Measurements from ENCODE around the gene PJVK. TPM values are rescaled to one million over a fixed set of nuclear protein-coding genes. Genes with fewer than 3 reads are reported as not detected.
"Not testable (repeated sequence)": the region's sequence is repeated elsewhere in the genome, so short reads cannot be mapped to it uniquely, and the experiment has no call there.

Gene PJVK
- total RNA-seq, 1 donor from 2014 or later, result 3.4 TPM

- DNase-seq (ENCODE audit: extremely low read depth, low read depth, low spot score), result no peak
Measured at GRCh38 chr2:178428396-178428806, 22.8 kb upstream of the PJVK start.

- no peak for DNase-seq (ENCODE audit: extremely low read depth, low read depth, low spot score)
Measured at GRCh38 chr2:178429336-178429735, 21.8 kb upstream of the PJVK start.

DNA sequence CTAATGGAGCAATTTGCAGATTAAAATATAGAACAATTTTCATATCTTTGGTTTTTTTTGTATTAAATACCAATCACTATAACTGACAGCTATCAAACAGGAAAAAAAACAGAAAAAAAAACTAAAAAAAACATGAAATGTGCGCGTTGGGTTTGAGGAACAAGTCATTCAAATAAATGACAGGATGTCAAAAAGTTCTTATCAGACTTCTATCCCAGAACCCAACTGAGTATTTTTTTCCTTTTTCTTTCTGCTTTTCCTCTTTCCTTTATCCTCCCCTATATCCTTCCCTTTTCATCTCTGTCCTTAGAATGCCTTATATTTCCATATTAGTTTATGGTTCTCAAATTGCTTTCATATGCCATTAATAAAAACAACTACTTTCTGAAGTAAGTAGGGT is 14.5 kb upstream of the PJVK start:
- no peak for DNase-seq (ENCODE audit: extremely low read depth, low read depth, low spot score)

DNA sequence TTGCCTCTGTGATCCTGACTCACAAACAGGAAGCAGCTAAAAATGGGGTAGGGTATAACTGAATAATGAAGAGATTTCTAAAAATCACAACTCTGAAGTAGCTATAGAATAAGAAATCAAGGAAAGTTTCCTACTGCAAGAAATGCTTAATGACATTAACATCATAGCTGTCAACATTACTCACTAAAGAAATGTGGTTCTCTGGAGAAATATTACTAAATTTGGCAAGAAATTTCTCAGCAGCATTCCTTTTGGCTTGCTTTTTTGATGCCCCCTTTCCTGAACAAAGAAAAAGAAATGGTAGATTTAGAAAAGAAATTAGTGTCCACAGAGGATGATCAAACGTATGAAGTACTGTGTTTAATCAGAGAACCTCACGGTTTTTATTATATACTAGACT is 9.8 kb upstream of the PJVK start:
- DNase-seq (ENCODE audit: extremely low read depth, low read depth, low spot score), result no peak

- DNase-seq (ENCODE audit: extremely low read depth, low read depth, low spot score), result no peak
Measured at GRCh38 chr2:178448968-178449661, 2.1 kb upstream of the PJVK start.

- no peak for DNase-seq (ENCODE audit: extremely low read depth, low read depth, low spot score)
Measured at GRCh38 chr2:178449700-178450523, 1.3 kb upstream of the PJVK start.

GRCh38 chr2:178450524-178450773 is 729 bp upstream of the PJVK start:
- DNase-seq (ENCODE audit: extremely low read depth, low read depth, low spot score), result no peak

DNA sequence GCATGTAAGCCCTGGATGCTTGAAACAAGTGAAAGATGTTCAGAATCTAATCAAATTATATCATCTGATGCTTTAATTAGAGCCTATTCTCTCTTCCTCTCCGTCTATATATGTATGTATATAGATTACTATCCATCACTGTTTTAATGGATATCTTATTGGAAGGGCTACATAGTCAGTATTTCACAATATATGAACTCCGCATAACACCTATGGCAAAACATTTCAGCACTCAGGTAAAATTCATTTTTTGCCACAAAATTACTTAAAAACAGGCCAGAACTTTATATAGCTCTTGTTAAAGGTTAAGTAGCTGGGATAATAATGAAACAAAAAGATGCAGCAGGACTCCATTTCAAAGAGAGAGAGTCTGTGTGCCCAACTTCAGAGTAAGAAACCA is 1.2 kb downstream of the PJVK start:
- DNase-seq (ENCODE audit: extremely low read depth, low read depth, low spot score), result no peak

- no peak for DNase-seq (ENCODE audit: extremely low read depth, low read depth, low spot score)
Measured at GRCh38 chr2:178452870-178453269, 1.7 kb downstream of the PJVK start.

GRCh38 chr2:178455947-178456346 is 4.8 kb downstream of the PJVK start:
- no peak for DNase-seq (ENCODE audit: extremely low read depth, low read depth, low spot score)

DNA sequence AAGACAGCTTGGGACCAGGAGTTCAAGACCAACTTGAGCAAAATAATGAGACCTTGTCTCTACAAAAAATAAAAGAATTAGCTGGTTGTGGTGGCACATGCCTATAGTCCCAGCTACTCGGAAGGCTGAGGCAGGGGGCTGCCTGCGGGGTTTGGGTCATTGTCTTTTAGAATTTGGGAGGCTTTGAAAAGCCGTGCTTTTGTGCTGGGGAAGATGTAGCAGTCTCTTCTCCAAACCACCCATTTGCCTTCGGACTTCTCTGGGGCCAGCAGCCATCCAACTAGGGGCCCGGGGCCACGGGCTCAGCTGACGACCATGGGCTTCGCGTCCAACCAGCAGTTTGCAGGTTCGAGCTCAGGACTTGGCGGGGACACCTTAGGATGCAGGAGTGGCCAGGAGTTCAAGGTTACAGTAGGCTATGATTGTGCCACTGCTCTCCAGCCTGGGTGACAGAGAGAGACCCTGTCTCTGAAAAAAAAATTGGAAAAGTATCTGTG is 6.3 kb downstream of the PJVK start:
- DNase-seq (ENCODE audit: extremely low read depth, low read depth, low spot score), result no peak

DNA sequence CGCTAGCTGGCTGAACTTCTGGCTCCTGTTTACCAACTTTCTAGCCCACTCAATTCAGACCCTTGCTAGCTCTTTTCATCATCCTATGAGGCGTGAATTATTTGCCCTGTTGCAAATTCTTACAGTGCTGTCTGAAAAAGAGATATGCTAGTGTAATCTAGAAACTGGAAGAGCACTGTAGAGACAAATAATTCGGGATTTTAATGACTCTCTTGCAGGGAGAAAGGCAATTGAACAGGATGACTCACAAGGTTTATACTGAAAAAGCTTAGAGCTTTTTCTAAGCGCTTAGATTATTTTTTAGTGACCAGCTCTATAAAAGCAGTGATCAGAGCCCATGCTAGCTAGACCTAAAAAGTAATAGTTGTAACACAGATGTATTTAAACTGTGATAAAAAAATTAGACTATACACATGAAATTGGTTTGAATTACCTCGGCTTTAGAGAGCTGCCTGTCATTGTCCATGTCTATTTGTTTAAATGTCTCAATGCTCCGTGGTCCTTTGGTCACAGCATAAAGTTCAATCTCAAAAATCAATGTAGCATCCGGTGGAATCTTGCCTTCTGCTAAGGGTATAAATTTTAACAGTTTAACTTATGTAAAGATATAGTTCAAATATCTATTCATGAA is 18.2 kb downstream of the PJVK start:
- DNase-seq (ENCODE audit: extremely low read depth, low read depth, low spot score), result no peak

- not testable (repeated sequence) for DNase-seq (ENCODE audit: extremely low read depth, low read depth, low spot score)
Measured at GRCh38 chr2:178471313-178471712, 20.1 kb downstream of the PJVK start.

- DNase-seq (ENCODE audit: extremely low read depth, low read depth, low spot score), result no peak
Measured at GRCh38 chr2:178473373-178473772, 22.2 kb downstream of the PJVK start.

- DNase-seq (ENCODE audit: extremely low read depth, low read depth, low spot score), result no peak
Measured at GRCh38 chr2:178473931-178474330, 22.8 kb downstream of the PJVK start.

GRCh38 chr2:178474560-178474959 is 23.4 kb downstream of the PJVK start:
- no peak for DNase-seq (ENCODE audit: extremely low read depth, low read depth, low spot score)

GRCh38 chr2:178476477-178476876 is 25.3 kb downstream of the PJVK start:
- no peak for DNase-seq (ENCODE audit: extremely low read depth, low read depth, low spot score)

DNA sequence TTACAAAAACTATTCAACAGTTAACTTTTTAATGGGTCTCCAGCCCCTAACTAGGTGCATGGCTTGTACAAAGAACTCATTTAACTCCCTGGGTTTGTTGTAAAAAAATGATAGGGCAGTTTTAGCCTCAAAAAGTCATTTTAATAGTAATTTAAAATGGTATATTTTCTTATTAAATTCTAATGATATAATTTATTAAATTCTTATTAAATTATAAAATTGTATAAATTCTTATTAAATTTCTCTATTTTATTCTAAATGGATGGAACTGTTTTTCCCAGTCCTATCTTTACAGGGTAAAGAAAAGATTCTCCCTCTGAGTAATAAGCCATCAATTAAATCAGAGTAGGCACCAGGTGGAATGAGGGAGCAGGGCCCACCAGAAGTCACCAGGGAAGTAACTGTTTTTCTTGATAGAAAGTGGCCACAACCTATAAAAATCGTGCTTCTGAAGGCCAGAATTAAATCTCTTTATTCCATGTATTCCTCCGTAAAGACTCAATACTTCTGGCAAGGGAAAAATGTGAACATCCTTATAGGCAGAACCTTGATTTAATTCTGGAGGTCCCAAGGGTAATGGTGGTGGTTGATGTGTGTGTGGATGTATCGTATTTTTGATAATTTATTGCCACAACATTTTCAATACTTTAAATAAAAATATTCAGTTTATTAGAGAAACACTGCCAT is 26.4 kb downstream of the PJVK start:
- DNase-seq (ENCODE audit: extremely low read depth, low read depth, low spot score), result no peak

- no peak for DNase-seq (ENCODE audit: extremely low read depth, low read depth, low spot score)
Measured at GRCh38 chr2:178478130-178478438, 26.9 kb downstream of the PJVK start.

GRCh38 chr2:178478439-178479274 is 27.5 kb downstream of the PJVK start, which contains the start of gene FKBP7:
Gene FKBP7, minus strand, starts transcription at chr2:178478600. Its CDS starts 101 bp downstream, at chr2:178478499.
- DNase-seq (ENCODE audit: extremely low read depth, low read depth, low spot score), result peak; percentile 31

DNA sequence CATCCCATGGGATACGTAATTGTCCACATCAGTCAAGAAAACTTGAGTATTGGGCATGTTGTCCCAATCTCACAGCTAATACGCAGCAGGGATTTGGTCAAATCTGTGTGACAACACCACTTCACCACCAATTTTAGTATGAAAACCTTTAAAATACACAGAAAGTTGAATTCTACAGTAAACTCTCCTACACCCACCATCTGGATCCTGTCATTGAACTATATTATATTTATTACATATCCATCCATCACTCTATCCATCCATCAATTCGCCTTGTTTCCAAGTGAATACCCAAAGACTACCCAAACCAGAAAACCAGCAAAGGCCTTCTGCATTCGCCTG is 28.1 kb downstream of the PJVK start:
- no peak for DNase-seq (ENCODE audit: extremely low read depth, low read depth, low spot score)

Data from glomerular endothelial cell (primary cell).